ENCODE data around the gene CRNKL1.
A peak's percentile ranks its signal among the peaks of the same experiment; 100 is the strongest.

Gene CRNKL1

DNA sequence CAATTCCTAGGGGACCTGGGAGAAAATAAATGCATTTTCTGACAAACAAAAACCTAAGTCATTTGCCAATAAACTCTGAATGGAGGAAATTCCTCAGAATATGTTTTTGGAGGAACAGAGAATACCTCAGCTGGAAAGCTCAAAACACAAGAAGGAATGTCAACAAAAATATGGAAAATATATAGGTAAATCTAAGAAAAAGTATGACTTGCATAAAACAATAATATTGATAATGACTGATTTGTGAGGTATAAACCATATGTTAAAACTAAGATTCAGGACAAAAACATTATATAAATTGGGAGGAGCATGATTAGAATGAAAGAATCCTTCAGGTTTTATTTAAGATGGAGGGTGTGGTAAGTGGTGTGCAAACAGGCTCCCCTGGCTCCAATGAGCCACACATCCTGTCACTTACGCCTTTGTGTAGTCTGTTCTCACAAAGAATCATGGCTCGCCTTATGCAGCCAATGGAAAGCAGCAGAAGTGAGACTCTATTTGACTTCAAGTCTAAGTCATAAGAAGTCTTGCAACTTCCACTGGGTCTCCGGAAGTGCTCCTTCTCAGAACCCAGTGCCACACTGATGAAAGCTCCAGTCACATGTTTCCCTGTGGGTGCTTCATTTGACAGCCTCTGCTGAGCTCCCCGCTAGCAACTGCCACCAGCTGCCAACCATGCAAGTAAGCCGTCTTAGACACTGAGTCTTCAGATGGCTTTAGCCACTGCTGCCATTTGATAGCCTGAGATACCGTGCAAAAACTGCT lies 8.2 kb upstream of the CRNKL1 start:
- DNase-seq: peak; percentile 38

DNA sequence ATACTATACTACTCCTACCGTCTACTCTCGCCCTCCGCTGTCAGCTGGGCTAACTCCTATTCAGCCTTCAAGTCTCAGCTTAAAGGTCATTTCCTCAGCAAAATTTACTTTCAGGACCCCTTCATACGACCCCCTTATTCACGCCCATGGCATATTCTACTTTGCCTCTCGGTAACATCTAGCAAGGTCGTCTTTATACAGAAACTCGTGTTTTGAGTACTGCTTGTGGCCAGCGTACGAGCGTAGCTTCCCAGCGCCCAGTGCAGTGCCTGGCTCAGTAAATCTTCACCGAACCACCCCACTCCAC lies 546 bp downstream of the CRNKL1 start:
- DNase-seq: no peak

- no peak for DNase-seq
These were observed 12.4 kb downstream of the CRNKL1 start for GRCh38 chr20:20039752-20040387.

DNA sequence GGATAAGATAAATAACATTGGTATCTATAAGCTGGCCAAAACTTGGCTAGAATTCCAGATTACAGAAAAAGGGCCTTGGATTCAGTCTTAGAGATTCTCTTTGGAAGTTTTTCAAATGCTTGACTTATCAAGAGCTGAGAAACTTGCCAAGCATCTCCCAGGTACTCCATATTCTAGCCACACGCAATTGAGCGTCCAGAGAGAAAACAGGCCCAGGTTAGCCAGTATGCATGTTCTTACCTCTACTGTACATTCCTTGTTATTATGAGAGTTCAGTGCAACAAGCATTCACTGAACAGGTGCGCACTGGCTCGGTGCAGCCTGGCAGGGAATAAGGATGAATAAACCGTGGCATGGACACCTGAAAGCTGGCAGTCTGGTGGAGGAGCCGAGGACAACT lies 13.7 kb downstream of the CRNKL1 start:
- DNase-seq: no peak

GRCh38 chr20:20037960-20038359 lies 14.3 kb downstream of the CRNKL1 start:
- no peak for DNase-seq

DNA sequence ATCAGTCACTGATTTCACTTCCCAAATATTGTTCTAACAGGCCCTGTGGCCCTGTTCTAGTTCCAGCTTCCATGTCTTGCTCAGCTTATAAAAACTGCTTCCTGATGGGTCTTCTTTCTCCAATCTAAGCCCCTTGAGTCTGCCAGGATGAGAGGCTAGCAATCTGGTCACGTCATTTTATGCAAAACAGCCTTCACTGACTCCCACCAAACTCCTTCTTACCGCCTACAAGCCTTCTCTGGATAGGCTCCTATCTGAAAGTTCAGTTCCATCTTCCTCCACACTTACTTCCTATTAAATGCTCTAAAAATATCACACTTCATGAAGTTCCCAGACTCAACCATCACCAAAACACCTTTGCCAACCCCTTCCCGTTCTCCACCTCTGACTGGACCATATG lies 15.5 kb downstream of the CRNKL1 start:
- DNase-seq: no peak

- no peak for DNase-seq
These were observed 17.8 kb downstream of the CRNKL1 start for GRCh38 chr20:20034486-20034885.

DNA sequence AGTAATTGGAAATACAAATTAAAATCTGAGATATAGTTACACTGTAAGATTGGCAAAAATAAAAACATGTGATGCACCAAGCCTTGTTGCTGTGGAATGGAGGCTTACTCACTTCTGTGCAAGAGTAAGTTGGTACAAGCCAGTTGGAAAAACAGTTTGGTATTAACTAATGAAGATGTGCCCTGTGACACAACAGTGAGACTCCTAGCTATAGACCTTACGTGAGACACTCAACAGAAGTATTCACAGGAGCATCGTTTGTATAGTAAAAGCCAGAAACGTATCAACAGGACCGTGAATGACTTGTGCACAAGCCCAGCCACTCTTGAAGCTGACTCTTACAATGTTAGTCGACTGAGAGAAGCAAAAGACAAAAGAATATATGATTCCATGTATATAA lies 20.5 kb downstream of the CRNKL1 start:
- no peak for DNase-seq

DNA sequence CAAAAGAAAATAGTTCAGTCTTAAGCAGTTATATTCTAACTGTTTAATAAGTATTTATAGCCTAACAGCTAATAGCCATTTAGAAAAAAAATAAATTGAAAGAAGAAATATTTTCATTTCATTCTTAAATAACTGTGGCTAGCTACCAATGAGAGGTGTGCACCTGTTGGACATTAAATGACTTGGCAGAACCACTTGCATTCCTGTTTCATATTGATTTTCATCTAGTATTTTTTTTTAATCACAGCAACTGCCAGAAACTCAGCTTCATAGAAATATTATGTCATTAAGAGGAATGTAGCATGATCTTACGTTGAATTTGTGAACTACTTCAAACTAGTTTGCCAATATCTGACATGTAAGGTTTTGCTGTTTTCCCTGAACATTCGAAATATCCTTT lies 25.0 kb downstream of the CRNKL1 start:
- DNase-seq: no peak

GRCh38 chr20:20024942-20025341 lies 27.3 kb downstream of the CRNKL1 start:
- DNase-seq: no peak

DNA sequence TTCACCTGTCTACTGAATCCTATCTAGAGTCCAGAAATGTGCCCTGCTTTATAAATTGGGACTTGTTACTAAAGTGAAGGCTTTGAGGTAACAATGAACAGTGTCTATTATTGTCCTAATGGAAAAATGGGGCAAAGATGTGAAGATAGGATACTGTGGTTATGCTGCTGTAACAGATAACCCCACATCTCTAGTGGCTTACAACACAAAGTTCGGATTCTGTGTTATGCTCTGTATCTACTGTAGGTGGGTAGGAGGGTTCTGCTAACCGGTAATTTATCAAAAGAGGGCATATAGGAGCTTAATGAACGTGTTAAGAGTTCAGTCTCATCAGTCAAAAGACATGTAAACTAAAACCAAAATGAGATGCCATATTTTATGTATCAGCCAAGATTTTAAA lies 28.9 kb downstream of the CRNKL1 start:
- DNase-seq: no peak

DNA sequence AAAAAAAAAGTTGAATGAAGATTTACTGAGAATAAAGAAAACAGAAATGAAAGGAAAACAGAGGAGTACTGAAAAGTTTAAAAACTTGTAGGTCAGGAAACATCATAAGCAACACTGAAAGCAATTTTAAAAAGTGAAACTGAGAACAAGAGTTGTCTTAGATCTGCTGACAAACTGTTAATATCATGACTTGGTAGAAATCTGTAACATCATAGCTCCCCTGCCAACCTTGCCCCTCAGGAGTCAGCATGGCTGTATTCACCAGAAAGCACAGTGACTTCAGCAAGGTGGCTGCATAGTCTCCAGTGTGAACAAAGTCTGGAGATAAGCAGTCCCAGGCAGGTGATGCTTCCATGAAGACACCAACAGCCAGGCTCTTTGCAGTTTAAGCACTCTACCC lies 29.8 kb downstream of the CRNKL1 start:
- no peak for DNase-seq

DNA sequence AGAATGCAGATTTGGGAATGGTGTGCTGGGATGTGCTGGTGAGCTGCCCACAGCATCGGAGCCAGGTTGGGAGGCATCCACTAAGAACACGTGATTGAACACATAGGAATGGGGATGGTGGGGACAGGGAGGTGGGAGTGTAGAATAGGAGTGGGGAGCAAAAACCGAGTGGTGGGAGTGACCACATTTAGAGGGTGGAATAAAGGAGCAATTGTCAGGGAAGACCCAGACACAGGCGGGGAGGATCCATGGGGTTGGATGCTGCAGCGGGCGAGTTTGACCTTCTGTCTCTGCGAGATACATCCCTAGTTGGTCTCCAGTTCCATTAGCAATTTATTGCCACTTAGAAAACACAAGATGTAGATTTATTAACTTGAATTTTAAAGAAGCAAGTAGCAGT lies 30.4 kb downstream of the CRNKL1 start:
- DNase-seq: no peak

GRCh38 chr20:20020908-20021307 lies 31.4 kb downstream of the CRNKL1 start:
- peak; percentile 41 for DNase-seq

DNA sequence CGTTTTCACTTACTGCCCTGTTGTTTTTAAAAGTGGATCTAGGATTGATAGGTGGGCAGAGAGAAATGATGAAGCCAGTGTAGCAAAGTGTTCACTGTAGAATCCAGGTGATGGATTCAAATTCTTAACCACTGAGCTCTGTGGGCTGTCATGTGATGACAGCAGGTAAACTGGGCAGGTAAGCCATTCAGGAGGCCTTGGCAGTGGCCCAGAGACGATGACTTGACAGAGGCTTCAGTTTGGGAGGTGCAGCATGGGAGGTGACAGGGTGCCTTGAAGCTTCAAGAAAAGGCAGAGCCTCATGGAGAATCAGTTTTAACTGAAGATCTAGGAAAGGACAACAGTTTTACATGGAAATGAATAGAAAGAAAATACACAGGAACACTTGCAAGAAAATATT lies 33.1 kb downstream of the CRNKL1 start:
- DNase-seq: no peak

DNA sequence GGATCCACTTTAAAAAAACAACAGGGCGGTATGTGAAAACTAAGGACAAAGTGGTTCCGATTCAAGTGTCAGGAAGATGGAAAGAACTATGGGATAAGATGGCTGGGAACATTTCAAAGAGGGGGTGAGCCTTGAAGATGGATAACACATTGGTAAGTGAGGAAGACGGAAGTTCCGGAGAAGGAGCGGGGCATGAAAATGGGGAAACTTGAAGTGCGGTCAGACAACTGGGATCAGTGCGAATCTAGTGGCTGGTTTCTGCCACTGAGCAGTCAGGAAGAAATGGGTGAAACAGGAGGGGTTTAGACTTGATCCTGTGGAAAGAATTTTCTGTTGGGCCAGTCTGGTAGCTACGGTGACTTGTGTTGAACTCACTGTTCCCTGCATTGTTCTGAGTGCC lies 33.9 kb downstream of the CRNKL1 start:
- DNase-seq: no peak

GRCh38 chr20:20017844-20018185 lies 34.5 kb downstream of the CRNKL1 start:
- no peak for DNase-seq

DNA sequence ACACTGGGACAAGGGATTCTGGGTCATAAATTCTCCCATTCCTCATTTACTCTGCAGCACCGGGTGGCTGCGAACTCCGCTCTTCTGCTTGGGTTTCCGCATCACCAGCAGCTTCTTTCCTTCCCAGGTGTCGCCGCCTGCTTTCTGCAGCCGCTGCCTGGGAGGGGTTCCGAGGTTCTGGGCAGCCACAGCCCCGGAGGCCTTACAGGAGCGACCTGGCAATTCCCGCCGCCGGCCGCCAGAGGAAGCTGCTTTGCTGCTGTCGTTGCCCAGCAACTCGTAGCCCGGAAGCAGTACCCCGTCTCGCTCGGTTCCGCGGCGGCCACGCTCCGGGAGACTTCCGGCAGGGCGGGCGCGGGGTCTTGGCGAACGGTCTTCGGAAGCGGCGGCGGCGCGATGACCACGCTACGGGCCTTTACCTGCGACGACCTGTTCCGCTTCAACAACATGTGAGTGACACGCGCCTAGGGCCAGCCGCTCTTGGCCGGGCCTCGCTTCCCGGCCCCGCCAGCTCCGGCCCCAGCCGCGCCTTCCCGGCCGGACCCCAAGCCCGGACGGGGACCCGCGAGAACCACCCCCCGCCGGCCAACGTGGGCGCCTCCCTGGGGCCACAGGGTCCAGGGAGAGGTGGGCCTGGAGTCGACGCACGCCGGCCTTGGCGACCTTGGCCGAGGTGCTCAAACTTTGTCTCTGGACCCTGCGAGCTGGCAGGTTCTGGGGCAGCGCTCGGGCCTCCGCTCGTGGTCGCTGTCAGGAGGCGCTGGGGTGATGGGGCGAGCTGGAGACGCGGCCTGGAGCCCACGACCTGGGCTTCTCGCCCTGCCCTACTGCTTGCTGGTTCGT lies 35.0 kb downstream of the CRNKL1 start, which contains the start of gene NAA20:
Gene NAA20, plus strand, starts transcription at position 362 of the 843 bp plus-strand sequence. Its CDS starts 35 bp downstream, at position 397.
- peak; percentile 97 for DNase-seq

GRCh38 chr20:20014659-20015058 lies 37.6 kb downstream of the CRNKL1 start:
- DNase-seq: peak; percentile 48

DNA sequence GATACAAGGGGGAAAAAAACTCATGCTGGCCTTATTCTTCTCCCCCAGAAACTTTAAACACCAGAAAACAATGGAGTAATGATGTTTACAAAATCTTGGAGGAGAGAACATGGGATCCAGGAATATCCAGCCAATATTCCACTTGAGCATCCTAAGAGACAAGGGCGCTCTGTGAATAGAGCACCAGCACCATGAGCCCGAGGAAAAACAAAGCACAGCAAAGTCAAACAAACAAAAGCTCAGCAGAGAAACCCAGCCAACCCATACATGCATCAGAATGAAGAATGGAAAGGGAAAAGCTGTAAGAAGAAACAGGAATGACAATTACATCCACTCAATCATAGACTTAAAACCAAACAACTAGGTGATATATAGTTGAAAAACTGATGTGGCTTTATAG lies 39.7 kb downstream of the CRNKL1 start:
- DNase-seq: no peak

GRCh38 chr20:20010639-20011500 lies 41.4 kb downstream of the CRNKL1 start:
- no peak for DNase-seq

GRCh38 chr20:20009784-20010253 lies 42.4 kb downstream of the CRNKL1 start:
- DNase-seq: no peak

DNA sequence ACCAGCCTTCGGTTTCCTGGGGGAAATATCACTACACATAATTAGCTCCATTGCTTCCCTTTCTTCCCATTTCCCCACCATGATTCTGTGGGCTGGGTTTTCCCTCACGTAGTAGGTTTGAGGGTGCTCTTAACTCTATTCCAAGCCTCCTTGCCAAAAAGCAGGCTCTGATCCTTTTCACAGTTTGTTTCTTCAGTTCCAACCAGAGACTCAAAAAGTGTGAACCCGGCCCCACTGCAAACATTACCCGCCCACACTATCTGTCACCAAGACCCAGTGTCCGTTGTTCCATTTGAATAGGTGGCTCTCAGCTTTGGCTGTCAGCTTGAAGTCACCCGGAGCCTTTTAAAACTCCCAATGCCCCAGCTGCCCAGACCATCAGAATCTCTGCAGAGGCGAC lies 46.9 kb downstream of the CRNKL1 start:
- no peak for DNase-seq
